ENCODE data around the gene WWOX. TPM values are rescaled to one million over a fixed set of nuclear protein-coding genes. Genes with fewer than 3 reads are reported as not detected.

The WWOX gene
- total RNA-seq, 1 donor from 2014 or later: 7.3 TPM

DNA sequence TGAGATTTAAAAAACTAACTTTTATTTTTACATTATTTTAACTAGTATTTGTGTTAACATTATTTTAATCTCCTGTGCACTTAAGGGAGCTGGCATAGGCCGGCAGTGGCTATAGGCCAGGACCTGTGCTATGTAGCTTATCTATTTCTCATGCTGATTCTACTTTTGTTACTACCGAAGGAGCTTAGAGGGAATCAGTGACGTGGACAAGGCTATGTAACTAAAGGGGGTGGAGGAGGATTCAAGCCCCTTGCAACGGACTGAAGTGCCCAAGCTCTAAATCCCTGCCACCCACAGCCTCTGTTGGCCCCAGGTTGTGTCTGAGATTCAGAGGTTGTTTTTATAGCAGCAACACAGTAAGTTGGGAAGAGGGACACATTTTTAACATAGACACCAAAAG, 356.4 kb downstream of the WWOX start:
- Histone ChIP-seq H3K27ac (ENCODE audit: low read depth, low read length) (no peak overlapping the region), H4K20me1 (ENCODE audit: insufficient read depth, low read length) (no peaks in the 10 kb centered on the region), H3K4me1 (ENCODE audit: insufficient read depth, low read length) (no peaks in the 10 kb centered on the region), H3K79me2 (ENCODE audit: insufficient read depth, low read length) (no peaks in the 10 kb centered on the region), H2AFZ (ENCODE audit: low read depth, low read length) (no peak overlapping the region), H3K27me3 (ENCODE audit: insufficient read depth, low read length) (no peaks in the 10 kb centered on the region), H3K9ac (ENCODE audit: low read length) (no peak overlapping the region), H3K4me3 (ENCODE audit: insufficient read depth, low read depth, low read length) (no peak overlapping the region), H3K9me3 (ENCODE audit: insufficient read depth, low read depth, low read length) (no peaks in the 10 kb centered on the region), H3K4me2 (ENCODE audit: low read length) (no peak overlapping the region), H3K36me3 (ENCODE audit: insufficient read depth, low read length) (no peaks in the 10 kb centered on the region)
- no peak overlapping the region for H3K4me3 Mint-ChIP-seq (ENCODE audit: unreplicated experiment)
- no peak overlapping the region for H3K27ac Mint-ChIP-seq (ENCODE audit: unreplicated experiment)
- H3K27me3 Mint-ChIP-seq (ENCODE audit: low read depth, unreplicated experiment): no peaks in the 10 kb centered on the region
- H3K9me3 Mint-ChIP-seq (ENCODE audit: unreplicated experiment): no peaks in the 10 kb centered on the region
- FAIRE-seq (no peak), DNase-seq (ENCODE audit: low read depth) (no peak)
- no peak for TF ChIP-seq EZH2 (IDR thresholded peaks at IDR 0.05; ENCODE audit: insufficient read depth, low read length)
- TF ChIP-seq, protein P1, sequence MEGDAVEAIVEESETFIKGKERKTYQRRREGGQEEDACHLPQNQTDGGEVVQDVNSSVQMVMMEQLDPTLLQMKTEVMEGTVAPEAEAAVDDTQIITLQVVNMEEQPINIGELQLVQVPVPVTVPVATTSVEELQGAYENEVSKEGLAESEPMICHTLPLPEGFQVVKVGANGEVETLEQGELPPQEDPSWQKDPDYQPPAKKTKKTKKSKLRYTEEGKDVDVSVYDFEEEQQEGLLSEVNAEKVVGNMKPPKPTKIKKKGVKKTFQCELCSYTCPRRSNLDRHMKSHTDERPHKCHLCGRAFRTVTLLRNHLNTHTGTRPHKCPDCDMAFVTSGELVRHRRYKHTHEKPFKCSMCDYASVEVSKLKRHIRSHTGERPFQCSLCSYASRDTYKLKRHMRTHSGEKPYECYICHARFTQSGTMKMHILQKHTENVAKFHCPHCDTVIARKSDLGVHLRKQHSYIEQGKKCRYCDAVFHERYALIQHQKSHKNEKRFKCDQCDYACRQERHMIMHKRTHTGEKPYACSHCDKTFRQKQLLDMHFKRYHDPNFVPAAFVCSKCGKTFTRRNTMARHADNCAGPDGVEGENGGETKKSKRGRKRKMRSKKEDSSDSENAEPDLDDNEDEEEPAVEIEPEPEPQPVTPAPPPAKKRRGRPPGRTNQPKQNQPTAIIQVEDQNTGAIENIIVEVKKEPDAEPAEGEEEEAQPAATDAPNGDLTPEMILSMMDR (IDR thresholded peaks at IDR 0.05; ENCODE audit: insufficient read depth, low read depth, low read length): no peak
- H3K36me3 Mint-ChIP-seq (ENCODE audit: low read depth, unreplicated experiment): no peaks in the 10 kb centered on the region
- H3K4me1 Mint-ChIP-seq (ENCODE audit: low read depth, unreplicated experiment): peaks cover 7% of the 10 kb centered on the region

DNA sequence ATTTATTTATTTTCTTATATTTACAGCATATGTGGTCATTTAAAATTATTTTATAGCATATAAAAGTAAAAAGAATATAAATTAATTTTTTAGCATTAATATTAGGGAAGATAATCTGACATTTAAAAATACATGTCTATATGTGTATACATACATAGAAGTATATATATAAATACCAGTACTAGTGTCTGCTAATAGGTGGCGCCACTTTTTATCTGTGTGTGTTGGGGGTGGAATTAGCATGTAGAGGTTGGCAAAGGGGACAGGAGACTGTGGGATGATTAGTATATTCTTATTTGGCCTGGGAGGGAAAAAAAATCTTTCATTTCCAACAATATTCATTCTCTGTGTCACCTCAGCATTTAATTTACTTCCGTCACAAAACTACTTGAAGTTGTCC, 359.1 kb downstream of the WWOX start:
- Mint-ChIP-seq H3K27ac (ENCODE audit: unreplicated experiment) (no peak overlapping the region), H3K4me3 (ENCODE audit: unreplicated experiment) (no peak overlapping the region), H3K36me3 (ENCODE audit: low read depth, unreplicated experiment) (no peaks in the 10 kb centered on the region), H3K27me3 (ENCODE audit: low read depth, unreplicated experiment) (no peaks in the 10 kb centered on the region), H3K9me3 (ENCODE audit: unreplicated experiment) (no peaks in the 10 kb centered on the region), H3K4me1 (ENCODE audit: low read depth, unreplicated experiment) (peaks cover 13% of the 10 kb centered on the region)
- no peak overlapping the region for H2AFZ ChIP-seq (ENCODE audit: low read depth, low read length)
- H3K36me3 ChIP-seq (ENCODE audit: insufficient read depth, low read length): no peaks in the 10 kb centered on the region
- no peaks in the 10 kb centered on the region for H3K4me1 ChIP-seq (ENCODE audit: insufficient read depth, low read length)
- H3K27ac ChIP-seq (ENCODE audit: low read depth, low read length): no peak overlapping the region
- TF ChIP-seq, protein P1 (IDR thresholded peaks at IDR 0.05; ENCODE audit: insufficient read depth, low read depth, low read length): no peak
- no peak for TF ChIP-seq EZH2 (IDR thresholded peaks at IDR 0.05; ENCODE audit: insufficient read depth, low read length)
- H3K4me3 ChIP-seq (ENCODE audit: insufficient read depth, low read depth, low read length): no peak overlapping the region
- no peak overlapping the region for H3K9ac ChIP-seq (ENCODE audit: low read length)
- no peak overlapping the region for H3K4me2 ChIP-seq (ENCODE audit: low read length)
- H3K27me3 ChIP-seq (ENCODE audit: insufficient read depth, low read length): no peaks in the 10 kb centered on the region
- H4K20me1 ChIP-seq (ENCODE audit: insufficient read depth, low read length): no peaks in the 10 kb centered on the region
- no peak for FAIRE-seq
- H3K79me2 ChIP-seq (ENCODE audit: insufficient read depth, low read length): no peaks in the 10 kb centered on the region
- no peaks in the 10 kb centered on the region for H3K9me3 ChIP-seq (ENCODE audit: insufficient read depth, low read depth, low read length)
- DNase-seq (ENCODE audit: low read depth): no peak

DNA sequence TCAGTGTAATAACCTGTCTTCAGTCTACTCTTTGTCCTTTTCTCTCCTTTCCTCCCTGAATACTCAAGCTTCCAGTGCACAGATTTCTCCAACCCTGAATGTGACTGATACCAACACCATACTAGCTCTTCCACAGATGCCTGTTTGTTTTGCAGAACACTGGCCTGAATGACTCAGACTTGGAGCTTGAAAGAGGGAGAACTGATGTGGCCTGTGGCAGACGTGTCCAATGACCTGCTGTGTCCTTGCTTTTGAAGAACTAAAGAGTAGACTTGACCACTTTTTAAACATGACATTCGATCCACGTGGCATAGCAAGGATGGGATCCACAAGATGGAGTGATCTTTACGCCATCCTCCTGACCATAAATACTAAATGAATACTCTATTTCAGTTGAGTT, 361.0 kb downstream of the WWOX start:
- no peak overlapping the region for H2AFZ ChIP-seq (ENCODE audit: low read depth, low read length)
- H3K9me3 ChIP-seq (ENCODE audit: insufficient read depth, low read depth, low read length): no peaks in the 10 kb centered on the region
- H3K79me2 ChIP-seq (ENCODE audit: insufficient read depth, low read length): no peaks in the 10 kb centered on the region
- peaks cover 4% of the 10 kb centered on the region for H3K9me3 Mint-ChIP-seq (ENCODE audit: unreplicated experiment)
- no peak overlapping the region for H3K27ac ChIP-seq (ENCODE audit: low read depth, low read length)
- H3K27me3 ChIP-seq (ENCODE audit: insufficient read depth, low read length): no peaks in the 10 kb centered on the region
- H3K9ac ChIP-seq (ENCODE audit: low read length): no peak overlapping the region
- H3K4me3 ChIP-seq (ENCODE audit: insufficient read depth, low read depth, low read length): no peak overlapping the region
- FAIRE-seq: no peak
- no peak overlapping the region for H3K4me3 Mint-ChIP-seq (ENCODE audit: unreplicated experiment)
- no peaks in the 10 kb centered on the region for H3K27me3 Mint-ChIP-seq (ENCODE audit: low read depth, unreplicated experiment)
- H3K27ac Mint-ChIP-seq (ENCODE audit: unreplicated experiment): no peak overlapping the region
- no peak overlapping the region for H3K4me2 ChIP-seq (ENCODE audit: low read length)
- no peaks in the 10 kb centered on the region for H3K4me1 ChIP-seq (ENCODE audit: insufficient read depth, low read length)
- no peaks in the 10 kb centered on the region for H4K20me1 ChIP-seq (ENCODE audit: insufficient read depth, low read length)
- H3K4me1 Mint-ChIP-seq (ENCODE audit: low read depth, unreplicated experiment): peaks cover 13% of the 10 kb centered on the region
- TF ChIP-seq, protein P1 (IDR thresholded peaks at IDR 0.05; ENCODE audit: insufficient read depth, low read depth, low read length): no peak
- TF ChIP-seq EZH2 (IDR thresholded peaks at IDR 0.05; ENCODE audit: insufficient read depth, low read length): no peak
- H3K36me3 ChIP-seq (ENCODE audit: insufficient read depth, low read length): no peaks in the 10 kb centered on the region
- no peaks in the 10 kb centered on the region for H3K36me3 Mint-ChIP-seq (ENCODE audit: low read depth, unreplicated experiment)
- no peak for DNase-seq (ENCODE audit: low read depth)
